Tibial nerve (tissue), 4 donors: ENCODE data around the gene FGF14. TPM values are rescaled to one million over a fixed set of nuclear protein-coding genes. Genes with fewer than 3 reads are reported as not detected.

Source experiments
- DNase-seq, 2 donors: peaks; one replicate each; pipeline ENCODE4 v3.0.0-alpha.2; 2019; ENCODE audit warnings: low spot score in 2 of 2
- H3K27ac ChIP-seq, 4 donors: fragments of 200-600 bp; sonication (generic) in 3 of 4; one replicate each; pipeline ENCODE4 v1.5.1; 2017 to 2019; ENCODE audit warnings: mild to moderate bottlenecking in 1 of 4
- H3K27me3 ChIP-seq, 2 donors: fragments of 200-600 bp; sonication (generic) in 1 of 2; one replicate each; pipeline versions ENCODE4 v1.5.1 to v1.6.0; 2017 to 2019
- H3K36me3 ChIP-seq, 3 donors: fragments of 200-600 bp; sonication (generic); one replicate each; pipeline ENCODE4 v1.5.1; 2018 to 2019
- H3K4me1 ChIP-seq, 4 donors: fragments of 200-600 bp; sonication (generic) in 3 of 4; one replicate each; pipeline ENCODE4 v1.5.1; 2017 to 2019
- H3K4me3 ChIP-seq, 4 donors: fragments of 200-600 bp; sonication (generic) in 3 of 4; one replicate each; pipeline ENCODE4 v1.5.1; 2017 to 2019; ENCODE audit warnings: mild to moderate bottlenecking in 1 of 4, moderate library complexity in 1 of 4
- H3K9me3 ChIP-seq, 4 donors: fragments of 200-600 bp; sonication (generic) in 3 of 4; one replicate each; pipeline ENCODE4 v1.5.1; 2017 to 2019
- CTCF ChIP-seq, 5 experiments: fragments of 200-600 bp in 3 of 5; fragments of 450-650 bp in 2 of 5; sonication (generic) in 3 of 5; IDR thresholded peaks; one replicate each; pipeline ENCODE4 v1.5.1; 2016 to 2019; ENCODE audit warnings: antibody characterized with exemption in 5 of 5, mild to moderate bottlenecking in 3 of 5, moderate library complexity in 2 of 5
- EP300 ChIP-seq, 2 donors: sonication (generic); formaldehyde crosslinking; IDR thresholded peaks; one replicate each; pipeline ENCODE4 v1.6.1; 2017; ENCODE audit warnings: antibody characterized with exemption in 2 of 2, mild to moderate bottlenecking in 1 of 2
- POLR2A ChIP-seq, 2 donors: fragments of 450-650 bp; IDR thresholded peaks; one replicate each; pipeline ENCODE4 v1.6.1; 2017; ENCODE audit warnings: antibody characterized with exemption in 2 of 2, mild to moderate bottlenecking in 2 of 2, moderate library complexity in 2 of 2
- WGBS, 2 donors: methylation state at CpG; one replicate each; pipeline ENCODE4 v1.1.5; 2018; 5-methylcytosine and 5-hydroxymethylcytosine counted together
- total RNA-seq, 4 donors: library from RNA; depleted of rRNA; stranded (reverse); fragments of >200 nt; gene quantifications; one replicate each; pipeline ENCODE4 v1.1.0, GENCODE V29; 2016

FGF14 gene
- total RNA-seq, 4 donors from 2014 or later, result 0.20 to 2.1 (median 0.21) TPM; not detected in 1

DNA sequence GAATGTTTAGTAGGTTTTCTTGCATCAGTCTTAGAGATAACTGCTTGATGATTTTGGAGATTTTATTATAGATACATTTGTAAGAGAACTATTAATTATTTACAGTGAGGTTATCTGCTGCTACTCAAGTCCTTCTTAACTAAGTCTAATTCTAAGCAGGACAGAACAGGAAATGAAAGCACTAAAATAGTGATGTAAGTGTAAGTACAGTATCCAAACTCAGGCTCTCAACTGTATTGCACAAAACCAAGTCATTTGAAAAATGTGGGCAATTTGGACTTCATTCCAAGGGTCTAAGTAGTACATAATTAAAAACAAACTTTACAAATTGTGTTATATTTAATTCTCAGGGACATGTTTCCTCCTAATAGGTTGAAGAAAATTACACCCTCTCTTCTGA lies 532.3 kb downstream of the FGF14 start:
- no peak for DNase-seq
- H3K27ac ChIP-seq, result no peak overlapping the region
- H3K9me3 ChIP-seq, result no peaks in the 10 kb centered on the region
- H3K36me3 ChIP-seq, result no peaks in the 10 kb centered on the region
- TF ChIP-seq POLR2A (IDR thresholded peaks at IDR 0.05), result no peak
- no peak for TF ChIP-seq CTCF (IDR thresholded peaks at IDR 0.05)
- no peak for TF ChIP-seq EP300 (IDR thresholded peaks at IDR 0.05)
- H3K4me1 ChIP-seq, result no peaks in the 10 kb centered on the region
- no peak overlapping the region for H3K4me3 ChIP-seq
- no peaks in the 10 kb centered on the region for H3K27me3 ChIP-seq

DNA sequence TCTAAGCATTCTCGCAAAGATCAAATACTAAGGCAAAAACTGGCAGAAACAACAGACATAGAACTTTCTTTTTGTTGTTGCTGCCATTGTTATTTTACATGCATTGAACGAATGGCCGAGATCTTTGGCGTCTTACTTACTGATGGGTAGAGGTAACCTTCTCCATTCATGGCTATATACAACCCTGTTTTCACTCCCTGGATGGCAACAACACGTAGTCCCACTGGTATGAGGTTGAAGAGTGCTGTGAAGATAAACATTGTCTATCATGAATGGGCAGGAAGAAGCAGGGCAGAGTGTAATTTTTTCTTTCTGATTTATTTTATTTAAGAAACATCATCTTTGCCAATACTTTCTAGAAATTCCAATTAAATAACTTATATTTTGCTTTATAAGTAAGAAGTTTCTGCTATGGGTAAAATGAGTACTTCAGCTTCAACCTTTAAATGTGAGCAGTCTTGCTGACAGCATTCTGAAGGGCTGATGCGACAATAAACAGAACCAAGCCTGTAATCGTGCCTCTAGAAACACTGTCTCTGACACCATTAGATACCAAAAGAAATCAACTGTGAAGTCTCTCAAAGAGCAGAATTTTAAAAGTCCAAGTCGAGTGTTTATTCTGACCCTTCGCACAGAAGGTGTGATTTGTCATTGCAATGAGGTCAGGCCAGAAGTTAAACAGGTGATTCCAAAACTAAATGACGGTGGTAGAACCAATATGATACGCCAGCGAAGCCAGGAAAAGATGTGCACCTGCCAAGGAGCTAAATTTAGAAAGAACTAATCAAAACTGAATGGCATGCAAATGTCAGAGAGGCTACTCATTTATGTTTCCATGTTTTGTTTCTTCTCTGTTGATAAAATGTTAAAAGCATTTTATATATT lies 533.0 kb downstream of the FGF14 start:
- WGBS, 2 donors, result 77% methylated on average over 12 of the region's 12 CpGs

GRCh38 chr13:101866889-101867581 lies 534.8 kb downstream of the FGF14 start:
- no peak for TF ChIP-seq POLR2A (IDR thresholded peaks at IDR 0.05)
- TF ChIP-seq CTCF (IDR thresholded peaks at IDR 0.05), result no peak
- Histone ChIP-seq H3K9me3 (no peaks in the 10 kb centered on the region), H3K36me3 (no peaks in the 10 kb centered on the region), H3K4me3 (no peak overlapping the region), H3K27me3 (no peaks in the 10 kb centered on the region), H3K27ac (no peak overlapping the region), H3K4me1 (no peaks in the 10 kb centered on the region)
- 76 to 84% methylated on average over 4 of the region's 4 CpGs for WGBS, 2 donors
- no peak for DNase-seq

More for the DNA sequence above, 533.0 kb downstream of the FGF14 start:
- TF ChIP-seq EP300 (IDR thresholded peaks at IDR 0.05), result no peak
- TF ChIP-seq POLR2A (IDR thresholded peaks at IDR 0.05), result no peak
- TF ChIP-seq CTCF (IDR thresholded peaks at IDR 0.05), result no peak
- Histone ChIP-seq H3K4me1 (no peaks in the 10 kb centered on the region), H3K4me3 (no peak overlapping the region), H3K27me3 (no peaks in the 10 kb centered on the region), H3K36me3 (no peaks in the 10 kb centered on the region), H3K27ac (no peak overlapping the region), H3K9me3 (no peaks in the 10 kb centered on the region)
- DNase-seq, result no peak

DNA sequence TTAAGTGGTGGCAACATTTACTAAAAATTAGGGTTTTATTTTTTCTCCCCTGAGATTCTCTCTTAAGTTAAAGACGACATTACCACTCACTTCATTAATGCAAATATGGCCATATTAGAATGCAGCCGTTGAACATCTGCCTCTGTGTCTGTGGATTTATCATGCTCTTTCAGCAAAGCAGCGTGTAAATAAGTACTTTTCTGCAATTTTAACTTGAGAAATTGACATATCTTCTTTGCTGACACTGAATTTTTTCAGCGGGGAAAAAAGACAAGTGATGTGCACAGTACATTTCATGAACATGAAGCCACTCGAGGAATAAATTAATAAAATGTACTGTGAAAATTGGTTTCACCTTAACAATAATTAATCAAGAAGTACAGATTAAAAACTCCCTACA lies 543.0 kb downstream of the FGF14 start:
- Histone ChIP-seq H3K9me3 (no peaks in the 10 kb centered on the region), H3K27me3 (no peaks in the 10 kb centered on the region), H3K4me3 (no peak overlapping the region), H3K27ac (no peak overlapping the region), H3K4me1 (no peaks in the 10 kb centered on the region), H3K36me3 (no peaks in the 10 kb centered on the region)
- 71 to 79% methylated on average over 5 of the region's 5 CpGs for WGBS, 2 donors
- DNase-seq, result no peak
- TF ChIP-seq EP300 (IDR thresholded peaks at IDR 0.05) (no peak), POLR2A (IDR thresholded peaks at IDR 0.05) (no peak)

DNA sequence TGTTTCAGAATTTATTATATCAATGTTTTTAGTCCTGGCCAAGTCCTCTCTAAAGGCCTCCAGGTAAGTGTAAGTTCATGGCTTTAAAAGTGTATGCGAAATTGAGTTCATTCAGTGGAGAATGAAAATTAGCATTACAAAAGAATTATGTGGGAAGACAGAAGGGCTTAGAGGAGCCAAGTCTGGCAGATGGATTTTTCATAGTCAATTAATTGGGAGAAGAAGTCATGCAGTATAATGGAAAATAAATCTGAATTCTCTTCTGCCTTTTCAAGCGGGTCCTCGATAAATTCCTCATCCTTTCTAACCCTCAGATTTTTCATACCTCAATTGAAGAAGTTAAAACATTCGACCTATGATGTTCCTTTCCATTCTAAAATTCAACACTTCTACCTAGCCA lies 555.1 kb downstream of the FGF14 start:
- Histone ChIP-seq H3K9me3 (no peaks in the 10 kb centered on the region), H3K36me3 (no peaks in the 10 kb centered on the region), H3K27ac (no peak overlapping the region), H3K4me1 (no peaks in the 10 kb centered on the region), H3K27me3 (no peaks in the 10 kb centered on the region), H3K4me3 (no peak overlapping the region)
- DNase-seq, result no peak
- TF ChIP-seq POLR2A (IDR thresholded peaks at IDR 0.05) (no peak), EP300 (IDR thresholded peaks at IDR 0.05) (no peak), CTCF (IDR thresholded peaks at IDR 0.05) (no peak)
- WGBS, 2 donors, result 86 to 88% methylated on average over 4 of the region's 4 CpGs
